HG03045 (cell line): ENCODE measurements around the gene TERT.

Experiments used
- ATAC-seq: cut with Tn5 transposase; IDR thresholded peaks from one replicate; pipeline ENCODE4 v1.9.1; 2021; ENCODE audit warnings: mild to moderate bottlenecking, moderate library complexity; ENCODE audit not compliant: unreplicated experiment

Gene TERT

DNA sequence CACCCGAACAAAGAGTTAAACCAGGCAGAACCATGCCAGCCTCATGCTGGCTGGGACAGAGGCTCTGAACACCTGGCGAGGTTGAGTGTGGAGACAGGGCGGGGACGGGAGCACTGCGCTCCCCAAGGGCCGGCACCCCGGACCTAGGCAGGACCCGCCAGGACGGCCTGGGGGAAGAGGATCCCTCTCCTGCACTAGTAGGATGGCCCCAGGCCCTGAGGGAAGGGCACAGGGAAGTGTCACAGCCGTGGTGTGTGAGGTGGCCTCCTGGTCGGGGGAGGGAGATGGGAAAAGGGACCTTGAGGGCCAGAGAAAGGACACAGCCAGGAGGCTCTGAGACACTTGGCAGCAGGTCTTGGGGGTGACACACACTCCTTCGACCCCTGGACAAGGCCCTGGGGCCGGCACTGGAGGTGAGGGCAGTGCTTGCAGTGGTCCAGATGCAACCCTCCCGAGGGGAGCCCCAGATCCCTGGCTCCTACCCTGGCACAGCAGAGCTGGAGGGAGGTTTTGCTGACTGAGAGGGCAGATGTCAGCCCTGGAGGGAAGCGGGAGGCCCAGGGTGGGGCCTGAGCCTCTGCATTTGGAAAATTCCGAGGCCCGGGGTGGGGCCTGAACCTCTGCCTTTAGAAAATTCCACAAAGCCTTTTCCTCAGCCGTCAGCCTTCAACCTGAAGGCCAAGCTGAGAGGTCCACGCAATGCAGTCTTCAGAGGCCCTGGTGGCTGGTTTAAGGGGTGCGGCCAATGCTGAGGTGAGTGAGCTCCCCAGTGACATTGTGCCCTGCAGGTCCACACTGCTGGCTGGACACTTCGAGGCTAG, 24.8 kb upstream of the TERT start:
- ATAC-seq: no peak

DNA sequence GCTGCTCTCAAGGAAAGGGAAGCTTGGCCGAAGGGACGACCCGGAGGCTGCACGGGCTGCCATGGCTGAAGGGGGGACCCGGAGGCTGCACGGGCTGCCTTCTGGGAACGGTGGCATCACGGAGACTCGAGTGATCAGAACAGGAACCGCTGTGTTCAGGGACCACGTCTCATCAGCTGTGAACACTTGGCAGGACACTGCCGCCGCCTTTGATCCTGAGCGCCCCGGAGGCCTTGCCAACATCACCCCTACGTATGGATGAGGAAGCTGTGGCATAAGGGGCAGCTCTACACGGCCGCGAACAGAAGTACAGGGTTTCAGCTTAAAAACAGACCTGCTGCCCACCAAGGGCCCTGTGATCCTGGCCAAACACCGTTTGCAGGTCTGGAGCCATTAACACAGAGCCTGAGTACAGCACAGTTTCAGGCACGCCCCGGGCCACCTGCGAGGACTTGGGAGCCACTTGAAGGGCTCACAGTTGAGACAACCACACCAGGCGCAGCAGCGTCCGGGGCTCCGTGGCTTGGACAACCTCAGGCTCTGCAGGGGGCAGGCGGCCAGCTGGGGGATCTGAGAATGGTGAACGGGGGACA, 23.9 kb upstream of the TERT start:
- ATAC-seq: no peak

DNA sequence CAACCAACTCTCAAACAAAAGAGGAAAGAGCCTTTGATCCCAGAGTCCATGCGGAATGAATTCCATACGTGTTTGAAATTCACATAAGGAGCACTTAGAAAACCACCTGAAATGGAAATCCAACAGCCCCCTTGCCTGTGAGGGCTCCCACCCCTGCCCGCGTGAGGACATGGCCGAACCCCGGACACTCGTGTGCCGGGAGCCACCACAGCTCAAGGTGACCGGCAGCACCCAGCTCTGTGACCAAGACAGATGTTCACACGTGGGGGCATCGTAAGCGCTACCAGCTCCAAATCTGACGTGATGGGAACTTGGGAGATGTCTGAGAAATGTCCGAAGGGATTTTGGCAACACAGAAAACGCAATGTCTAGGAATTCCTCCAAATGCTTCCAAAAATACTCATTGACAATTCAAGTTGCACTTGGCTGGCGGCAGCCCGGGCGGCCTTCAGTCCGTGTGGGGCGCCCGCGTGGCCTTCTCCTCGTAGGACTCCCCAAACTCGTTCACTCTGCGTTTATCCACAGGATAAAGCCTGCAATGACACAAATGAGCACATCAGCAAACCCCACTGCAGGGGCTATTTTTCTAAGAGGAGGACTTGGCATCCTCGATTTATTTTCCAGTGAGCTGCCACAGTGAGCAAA, 23.2 kb upstream of the TERT start:
- ATAC-seq: no peak

GRCh38 chr5:1316588-1317340, 21.9 kb upstream of the TERT start:
- ATAC-seq: no peak

GRCh38 chr5:1315709-1316587, 21.1 kb upstream of the TERT start:
- peak; percentile 61 for ATAC-seq

DNA sequence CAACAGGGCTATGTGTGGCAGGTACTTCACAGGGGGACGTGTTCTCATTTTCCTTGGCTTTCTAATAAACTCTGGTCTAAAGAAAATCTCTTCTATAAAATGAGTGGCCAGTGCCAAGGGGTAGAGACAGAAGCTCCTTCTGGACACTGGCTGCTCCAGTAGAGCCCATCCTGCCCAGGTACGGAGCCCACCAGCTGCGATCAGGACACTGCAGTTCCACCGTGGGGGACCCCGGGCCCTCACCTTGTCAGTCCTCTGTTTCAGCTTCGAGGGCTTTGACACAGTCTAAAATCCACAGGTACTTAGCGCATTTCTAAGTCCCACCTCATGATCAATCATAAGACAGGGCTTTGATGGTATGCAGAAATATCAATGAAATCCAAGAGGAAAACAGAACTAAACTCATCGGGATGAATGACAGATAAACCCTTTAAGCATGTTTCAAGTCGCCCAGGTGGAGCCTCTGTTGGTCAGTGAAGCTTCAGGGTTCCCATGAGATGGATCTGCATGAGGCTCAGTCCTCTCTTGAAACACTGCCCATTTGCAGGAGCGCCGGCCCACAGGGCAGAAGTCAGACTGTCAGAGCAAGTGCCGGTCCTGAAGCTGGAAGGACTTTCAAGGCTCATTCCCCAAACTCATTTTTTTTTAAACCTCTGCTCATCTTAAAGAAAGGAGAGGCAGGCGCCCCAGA, 20.3 kb upstream of the TERT start:
- ATAC-seq: no peak

DNA sequence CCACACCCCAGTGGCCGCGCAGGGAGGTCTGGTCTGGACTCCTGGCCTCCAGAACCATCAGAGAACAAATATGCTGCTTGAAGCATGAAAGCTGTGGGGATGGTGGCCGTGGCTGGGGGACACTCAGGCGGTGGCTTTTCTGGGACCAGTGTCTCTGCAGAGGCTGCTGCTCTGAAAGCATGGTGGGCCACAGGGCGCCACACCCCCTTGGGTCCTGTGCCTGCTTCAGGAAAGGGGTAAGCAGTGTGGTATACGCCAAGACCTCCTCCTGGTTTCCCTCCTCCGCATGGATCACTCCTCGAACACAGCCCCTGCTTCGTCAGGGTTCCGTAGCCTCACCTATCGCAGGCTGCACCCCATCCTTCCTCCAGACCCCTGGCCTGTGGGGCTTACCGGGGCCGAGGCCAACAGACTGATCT, 19.7 kb upstream of the TERT start:
- no peak for ATAC-seq

- ATAC-seq: peak; percentile 49
Measured at GRCh38 chr5:1312993-1313833, 18.3 kb upstream of the TERT start.

- no peak for ATAC-seq
Measured at GRCh38 chr5:1312206-1312605, 17.3 kb upstream of the TERT start.

GRCh38 chr5:1311439-1312055, 16.7 kb upstream of the TERT start:
- no peak for ATAC-seq

DNA sequence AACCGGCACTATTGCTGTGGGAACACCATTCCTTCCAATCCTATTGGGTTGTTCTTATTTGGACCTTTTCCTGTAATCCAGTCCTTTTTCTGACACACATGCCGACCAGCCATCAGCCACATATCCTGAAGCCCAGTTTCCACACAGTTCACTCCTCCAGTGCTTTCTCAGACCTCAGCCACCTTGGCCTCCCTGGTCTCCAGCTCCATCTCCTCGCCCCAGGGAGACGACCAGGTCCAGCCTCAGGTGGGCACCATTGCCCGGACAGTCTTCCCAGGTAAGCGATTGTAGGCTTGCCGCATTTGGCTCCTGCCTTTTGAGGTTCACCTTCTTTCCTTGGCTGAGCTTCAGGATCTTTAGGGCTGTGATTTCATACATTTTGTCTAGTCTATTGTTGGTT, 15.2 kb upstream of the TERT start:
- no peak for ATAC-seq

DNA sequence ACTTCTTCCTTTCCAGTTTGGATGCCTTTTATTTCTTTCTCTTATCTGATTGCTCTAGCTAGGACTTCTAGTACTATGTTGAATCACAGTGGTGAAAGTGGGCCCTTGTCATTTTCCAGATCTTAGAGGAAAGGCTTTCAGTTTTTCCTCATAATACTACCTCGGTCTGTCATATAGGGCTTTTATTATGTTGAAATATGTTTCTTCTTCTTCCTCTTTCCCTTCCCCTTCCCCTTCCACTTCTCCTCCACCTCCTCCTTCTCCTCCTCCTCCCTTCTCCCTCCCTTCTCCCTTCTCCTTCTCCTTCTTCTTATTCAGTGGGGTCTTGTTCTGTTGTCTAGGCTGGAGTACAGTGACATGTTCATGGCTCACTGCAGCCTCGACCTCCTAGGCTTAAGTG, 9.2 kb upstream of the TERT start:
- ATAC-seq: no peak

DNA sequence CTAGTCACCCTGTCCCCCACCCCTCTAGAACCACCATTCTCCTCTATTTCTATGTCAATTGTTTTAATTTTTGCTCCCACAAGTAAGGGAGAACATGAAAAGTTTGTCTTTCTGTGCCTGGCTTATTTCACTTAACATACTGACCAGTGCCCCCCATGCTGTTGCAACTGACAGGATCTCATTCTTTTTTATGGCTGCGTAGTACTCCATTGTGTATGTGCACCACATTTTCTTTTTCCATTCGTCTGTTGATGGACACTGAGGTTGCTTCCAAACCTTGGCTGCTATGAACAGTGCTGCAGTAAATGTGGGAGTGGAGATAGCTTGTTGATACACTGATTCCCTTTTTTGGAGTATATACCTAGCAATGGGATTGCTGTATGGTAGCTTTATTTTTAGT, 7.4 kb upstream of the TERT start:
- no peak for ATAC-seq

- ATAC-seq: no peak
Measured at GRCh38 chr5:1300581-1301083, 5.8 kb upstream of the TERT start.

DNA sequence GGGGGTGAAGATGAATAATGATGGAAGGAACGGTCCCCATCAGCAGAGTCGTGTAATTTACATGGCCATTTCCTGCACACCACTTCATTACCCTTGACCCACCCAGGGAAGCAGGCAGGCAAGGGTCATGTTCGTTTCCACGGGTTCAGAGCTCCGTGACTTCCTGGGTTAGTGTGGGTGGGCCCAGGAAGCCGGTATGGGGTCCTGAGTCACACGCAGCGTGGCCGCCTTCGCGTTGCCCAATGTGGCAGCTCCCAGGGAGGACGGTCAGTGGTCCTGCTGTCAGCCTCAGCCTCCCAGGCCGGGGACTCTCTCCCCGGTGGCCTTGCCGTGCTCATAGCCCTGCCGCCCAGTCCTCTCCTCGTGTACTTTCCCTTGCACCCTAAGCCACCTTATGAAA, 5.1 kb upstream of the TERT start:
- ATAC-seq: no peak

- no peak for ATAC-seq
Measured at GRCh38 chr5:1299511-1299850, 4.6 kb upstream of the TERT start.

DNA sequence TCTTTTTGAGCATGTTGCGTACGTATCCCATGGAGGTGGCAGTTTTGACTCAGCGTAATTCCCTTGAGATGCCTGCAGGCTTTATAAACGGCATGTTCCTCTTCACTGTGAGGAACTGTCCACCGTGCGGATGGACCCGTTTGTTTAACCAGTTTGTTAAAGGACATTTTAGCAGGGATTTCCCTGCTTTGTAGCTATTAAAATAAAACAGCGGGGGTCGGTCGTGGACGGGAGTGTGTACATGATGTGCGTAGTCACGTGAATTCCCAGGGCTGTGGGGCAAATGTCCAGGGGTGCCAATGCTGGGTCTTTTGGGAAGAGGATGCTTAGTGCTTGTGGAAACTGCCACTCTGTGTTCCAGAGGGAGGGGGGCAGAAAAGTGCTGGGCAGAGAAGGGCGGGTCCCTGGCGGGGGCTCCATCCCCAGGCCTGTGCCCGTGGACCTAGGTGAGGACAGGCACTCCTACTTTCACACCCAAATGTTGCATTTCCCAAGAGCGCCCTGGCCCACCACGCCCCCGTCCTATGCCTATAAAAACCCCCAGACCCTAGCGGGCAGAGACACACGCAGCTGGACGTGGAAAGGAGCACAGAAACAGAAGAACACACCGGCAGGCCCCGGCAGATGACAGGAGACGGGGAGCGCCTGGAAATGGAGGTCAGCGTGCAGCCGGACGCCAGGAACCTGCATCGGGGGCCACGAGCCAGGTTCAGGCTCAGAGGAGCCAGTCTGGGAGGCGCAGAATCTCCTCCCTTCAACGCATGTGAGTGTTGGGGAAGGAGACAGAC, 4.0 kb upstream of the TERT start:
- ATAC-seq: no peak

DNA sequence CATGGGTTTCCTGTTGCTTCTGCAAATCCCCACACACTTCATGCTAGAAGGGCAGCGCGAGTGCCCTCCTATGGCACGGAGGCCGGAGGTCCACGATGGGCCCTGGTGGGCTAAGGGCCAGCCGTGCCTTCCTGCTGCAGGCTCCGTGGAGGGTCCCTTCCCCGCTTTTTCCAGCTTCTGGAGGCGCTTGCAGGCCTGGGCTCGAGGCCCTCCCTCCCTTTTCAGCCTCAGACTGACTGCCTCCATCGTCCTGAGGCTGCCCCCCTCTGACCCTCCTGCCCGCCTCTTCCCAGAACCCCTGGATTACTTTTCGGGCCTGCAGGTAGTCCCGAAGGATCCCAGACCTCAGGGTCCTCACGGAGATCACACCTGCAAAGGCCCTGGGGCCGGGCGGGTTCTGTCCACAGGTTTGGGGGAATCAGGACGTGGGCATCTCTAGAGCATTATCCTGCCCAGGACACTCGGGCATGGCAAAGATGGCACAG, 3.2 kb upstream of the TERT start:
- ATAC-seq: no peak
